ENCODE measurements around the gene LRWD1.

The LRWD1 gene

GRCh38 chr7:102446387-102447156, 18.2 kb upstream of the LRWD1 start:
- peaks cover 28% of the 10 kb centered on the region for H3K36me3 Mint-ChIP-seq (ENCODE audit: low read depth)
- no peak overlapping the region for H3K4me3 Mint-ChIP-seq
- TF ChIP-seq CTCF (IDR thresholded peaks at IDR 0.05), result no peak
- no peak overlapping the region for H3K27ac Mint-ChIP-seq
- no peaks in the 10 kb centered on the region for H3K27me3 Mint-ChIP-seq (ENCODE audit: low read depth, poor library complexity)
- peaks cover 9% of the 10 kb centered on the region for H3K4me1 Mint-ChIP-seq
- no peak for DNase-seq
- no peaks in the 10 kb centered on the region for H3K9me3 Mint-ChIP-seq

GRCh38 chr7:102447311-102447710, 17.5 kb upstream of the LRWD1 start:
- no peaks in the 10 kb centered on the region for H3K27me3 Mint-ChIP-seq (ENCODE audit: low read depth, poor library complexity)
- no peak for DNase-seq
- no peak overlapping the region for H3K27ac Mint-ChIP-seq
- H3K4me3 Mint-ChIP-seq, result no peak overlapping the region
- H3K36me3 Mint-ChIP-seq (ENCODE audit: low read depth), result peaks cover 21% of the 10 kb centered on the region
- H3K9me3 Mint-ChIP-seq, result no peaks in the 10 kb centered on the region
- TF ChIP-seq CTCF (IDR thresholded peaks at IDR 0.05), result no peak
- peaks cover 6% of the 10 kb centered on the region for H3K4me1 Mint-ChIP-seq

- H3K4me3 Mint-ChIP-seq, result no peak overlapping the region
- H3K27ac Mint-ChIP-seq, result no peak overlapping the region
- peaks cover 11% of the 10 kb centered on the region for H3K36me3 Mint-ChIP-seq (ENCODE audit: low read depth)
- no peaks in the 10 kb centered on the region for H3K27me3 Mint-ChIP-seq (ENCODE audit: low read depth, poor library complexity)
- no peak for DNase-seq
- H3K9me3 Mint-ChIP-seq, result no peaks in the 10 kb centered on the region
- TF ChIP-seq CTCF (IDR thresholded peaks at IDR 0.05), result no peak
- peaks cover 6% of the 10 kb centered on the region for H3K4me1 Mint-ChIP-seq
Measured at GRCh38 chr7:102449136-102449535, 15.6 kb upstream of the LRWD1 start.

GRCh38 chr7:102450242-102450641, 14.5 kb upstream of the LRWD1 start:
- TF ChIP-seq CTCF (IDR thresholded peaks at IDR 0.05), result no peak
- no peak overlapping the region for H3K4me3 Mint-ChIP-seq
- H3K36me3 Mint-ChIP-seq (ENCODE audit: low read depth), result peaks cover 6% of the 10 kb centered on the region
- peaks cover 6% of the 10 kb centered on the region for H3K4me1 Mint-ChIP-seq
- no peaks in the 10 kb centered on the region for H3K9me3 Mint-ChIP-seq
- no peaks in the 10 kb centered on the region for H3K27me3 Mint-ChIP-seq (ENCODE audit: low read depth, poor library complexity)
- peak overlapping the region; percentile 90 for H3K27ac Mint-ChIP-seq
- DNase-seq, result no peak

- Mint-ChIP-seq H3K4me3 (no peak overlapping the region), H3K27me3 (ENCODE audit: low read depth, poor library complexity) (no peaks in the 10 kb centered on the region), H3K36me3 (ENCODE audit: low read depth) (peaks cover 8% of the 10 kb centered on the region), H3K9me3 (no peaks in the 10 kb centered on the region), H3K4me1 (peaks cover 8% of the 10 kb centered on the region), H3K27ac (no peak overlapping the region)
- TF ChIP-seq CTCF (IDR thresholded peaks at IDR 0.05), result no peak
- peak; percentile 63 for DNase-seq
Measured at GRCh38 chr7:102451371-102452054, 13.3 kb upstream of the LRWD1 start.
